Glutamatergic neuron (in vitro differentiated cells): ENCODE measurements around the gene DR1. TPM values are rescaled to one million over a fixed set of nuclear protein-coding genes. Genes with fewer than 3 reads are reported as not detected.

Experiments used
- DNase-seq: peaks from one replicate; pipeline ENCODE4 v3.0.0; 2022
- H3K27ac Mint-ChIP-seq: one replicate; pipeline ENCODE4 v1.8.0; 2020; ENCODE audit warnings: mild to moderate bottlenecking, mixed read lengths, inconsistent platforms; ENCODE audit not compliant: unreplicated experiment
- H3K27me3 Mint-ChIP-seq: one replicate; pipeline ENCODE4 v1.8.0; 2020; ENCODE audit warnings: mild to moderate bottlenecking, moderate library complexity, mixed read lengths, inconsistent platforms; ENCODE audit not compliant: unreplicated experiment
- H3K36me3 Mint-ChIP-seq: one replicate; pipeline ENCODE4 v1.8.0; 2020; ENCODE audit warnings: mild to moderate bottlenecking, mixed read lengths, inconsistent platforms; ENCODE audit not compliant: unreplicated experiment
- H3K4me1 Mint-ChIP-seq: one replicate; pipeline ENCODE4 v1.8.0; 2020; ENCODE audit warnings: mild to moderate bottlenecking, low read depth, mixed read lengths, inconsistent platforms; ENCODE audit not compliant: unreplicated experiment
- H3K4me3 Mint-ChIP-seq: one replicate; pipeline ENCODE4 v1.8.0; 2020; ENCODE audit warnings: mild to moderate bottlenecking, mixed read lengths, inconsistent platforms; ENCODE audit not compliant: unreplicated experiment
- H3K9me3 Mint-ChIP-seq: one replicate; pipeline ENCODE4 v1.8.0; 2020; ENCODE audit warnings: mild to moderate bottlenecking, moderate library complexity, mixed read lengths, inconsistent platforms; ENCODE audit not compliant: unreplicated experiment
- CTCF ChIP-seq: fragments of 200-600 bp; sonication (generic); IDR thresholded peaks from one replicate; pipeline ENCODE4 v1.5.0; 2021; ENCODE audit not compliant: partially characterized antibody, unreplicated experiment
- total RNA-seq: library from RNA; stranded (reverse); fragmentation: NEBNext Ultra II Directional; extraction: Animal tissue kit (Norgen Biotek cat#: 25700); gene quantifications from one replicate; pipeline ENCODE4 v1.2.1, GENCODE V29; 2021; ENCODE audit not compliant: unreplicated experiment

DR1 gene
- total RNA-seq, 1 donor from 2014 or later = 49.0 TPM

DNA sequence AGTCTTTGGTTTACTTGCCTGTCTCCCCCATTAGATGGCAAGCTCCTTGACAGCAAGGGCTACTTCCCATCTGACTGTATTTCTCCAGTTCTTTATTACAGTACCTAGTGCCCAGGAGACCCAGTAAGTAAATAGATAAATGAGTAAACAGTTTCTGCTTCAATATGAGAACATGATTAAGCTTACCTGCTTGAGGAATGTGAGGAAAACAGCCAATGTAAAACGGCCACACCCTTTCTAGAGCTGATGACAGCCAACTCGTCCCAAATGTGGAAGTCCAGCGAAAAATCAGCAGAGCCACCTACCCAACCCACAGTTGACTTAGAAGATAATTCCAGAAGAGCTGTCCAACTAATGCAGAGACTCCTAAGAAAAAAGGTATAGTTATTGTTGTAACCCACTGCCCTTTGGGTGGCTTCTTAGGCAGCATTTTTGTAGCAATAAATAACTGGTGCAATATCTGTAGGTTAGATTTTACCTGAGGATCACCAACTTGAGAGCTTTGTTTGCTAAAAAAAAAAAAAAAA is 6.5 kb upstream of the DR1 start:
- H3K27ac Mint-ChIP-seq = no peak overlapping the region
- DNase-seq = no peak
- no peak overlapping the region for H3K4me3 Mint-ChIP-seq
- H3K27me3 Mint-ChIP-seq = peaks cover 2% of the 10 kb centered on the region
- no peaks in the 10 kb centered on the region for H3K9me3 Mint-ChIP-seq
- peaks cover 6% of the 10 kb centered on the region for H3K4me1 Mint-ChIP-seq
- no peaks in the 10 kb centered on the region for H3K36me3 Mint-ChIP-seq
- no peak for TF ChIP-seq CTCF

- Mint-ChIP-seq H3K4me3 (no peak overlapping the region), H3K4me1 (peaks cover 6% of the 10 kb centered on the region), H3K36me3 (no peaks in the 10 kb centered on the region), H3K9me3 (no peaks in the 10 kb centered on the region), H3K27me3 (peaks cover 2% of the 10 kb centered on the region), H3K27ac (no peak overlapping the region)
- no peak for TF ChIP-seq CTCF
- DNase-seq = no peak
Observed at GRCh38 chr1:93340090-93340489, 5.6 kb upstream of the DR1 start.

DNA sequence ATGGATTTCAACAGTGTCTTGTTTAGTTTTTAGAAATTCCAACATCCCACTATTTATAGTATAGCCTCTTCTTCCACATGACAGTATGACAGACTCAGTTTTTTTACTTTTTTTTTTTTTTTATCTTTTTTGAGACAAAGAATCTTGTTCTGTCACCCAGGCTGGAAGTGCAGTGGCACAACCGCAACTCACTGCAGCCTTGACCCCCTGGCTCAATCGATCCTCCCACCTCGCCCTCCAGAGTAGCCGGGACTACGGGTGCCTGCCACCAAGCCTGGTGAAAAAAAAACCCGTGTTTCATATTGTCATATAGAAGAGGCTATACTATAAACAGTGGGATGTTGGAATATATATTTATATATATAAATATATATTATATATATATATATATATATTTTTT is 1.2 kb upstream of the DR1 start:
- Mint-ChIP-seq H3K36me3 (no peaks in the 10 kb centered on the region), H3K4me1 (peaks cover 8% of the 10 kb centered on the region), H3K9me3 (peaks cover 8% of the 10 kb centered on the region), H3K27ac (no peak overlapping the region), H3K4me3 (no peak overlapping the region), H3K27me3 (peaks cover 12% of the 10 kb centered on the region)
- TF ChIP-seq CTCF = no peak
- DNase-seq = no peak

DNA sequence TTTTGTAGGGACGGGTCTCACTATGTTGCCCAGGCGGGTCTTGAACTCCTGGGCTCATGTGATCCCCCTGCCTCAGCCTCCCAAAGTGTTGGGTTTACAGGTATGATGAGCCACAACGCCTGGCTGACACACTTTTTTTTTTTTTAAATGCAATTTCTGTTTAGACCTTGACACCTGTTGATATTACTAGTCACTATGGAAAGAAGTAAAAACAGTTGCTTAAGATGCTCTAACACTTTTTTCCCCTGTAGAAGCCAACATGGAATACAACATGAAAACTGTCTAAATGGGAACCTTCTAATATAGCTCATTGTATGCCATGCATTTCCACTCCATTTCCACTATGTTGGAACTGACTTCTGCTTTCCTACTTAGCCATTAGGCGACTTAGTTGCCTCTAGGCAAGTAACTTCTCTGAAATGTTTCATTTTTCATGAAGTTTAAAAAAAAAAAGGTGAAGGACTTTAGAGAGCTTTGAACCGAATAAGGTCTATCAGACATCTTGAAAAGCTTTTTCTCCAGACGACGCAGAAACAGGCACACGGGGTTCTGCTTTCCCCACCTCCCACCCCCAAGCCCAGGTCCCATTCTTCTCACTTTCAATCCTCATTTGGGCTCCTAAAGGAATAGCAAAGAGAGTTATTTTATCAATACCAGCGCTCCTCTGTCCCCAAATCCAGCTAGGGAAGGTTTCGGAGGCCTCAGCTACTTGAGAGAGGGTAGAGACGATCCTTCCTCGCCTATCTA is 648 bp upstream of the DR1 start:
- Mint-ChIP-seq H3K4me3 (peak overlapping the region; percentile 98), H3K9me3 (peaks cover 8% of the 10 kb centered on the region), H3K27ac (peak overlapping the region; percentile 94), H3K36me3 (no peaks in the 10 kb centered on the region), H3K27me3 (peaks cover 12% of the 10 kb centered on the region), H3K4me1 (peaks cover 11% of the 10 kb centered on the region)
- DNase-seq = no peak
- no peak for TF ChIP-seq CTCF

- Mint-ChIP-seq H3K27me3 (peaks cover 12% of the 10 kb centered on the region), H3K27ac (peak overlapping the region; percentile 100), H3K36me3 (no peaks in the 10 kb centered on the region), H3K4me3 (peak overlapping the region; percentile 98), H3K4me1 (peaks cover 13% of the 10 kb centered on the region), H3K9me3 (peaks cover 8% of the 10 kb centered on the region)
- no peak for TF ChIP-seq CTCF
- DNase-seq = no peak
Observed at GRCh38 chr1:93346421-93346993, 800 bp downstream of the DR1 start.
